Stomach (tissue), 9 donors: Measurements from ENCODE around the gene SKI. TPM values are rescaled to one million over a fixed set of nuclear protein-coding genes. Genes with fewer than 3 reads are reported as not detected.
A peak's percentile ranks its signal among the peaks of the same experiment; 100 is the strongest.
"Not testable (repeated sequence)": the region's sequence is repeated elsewhere in the genome, so short reads cannot be mapped to it uniquely, and the experiment has no call there.

Experiments used
- DNase-seq, 2 donors: peaks; one replicate each; pipeline versions ENCODE4 v3.0.0 to v3.0.0-alpha.2; 2013 to 2019
- H3K27ac ChIP-seq, 5 donors: fragments of 200-600 bp in 4 of 5; sonication (generic) in 4 of 5; one replicate each; pipeline ENCODE4 v1.5.1; 2013 to 2019; ENCODE audit warnings: mild to moderate bottlenecking in 1 of 5, moderate library complexity in 1 of 5
- H3K27me3 ChIP-seq, 3 donors: fragments of 200-600 bp; sonication (generic); one replicate each; pipeline ENCODE4 v1.5.1; 2017 to 2019; ENCODE audit warnings: mixed run types in 1 of 3
- H3K36me3 ChIP-seq, 4 donors: fragments of 200-600 bp; sonication (generic); 1 replicate in 3 of 4; 2 replicates in 1 of 4; pipeline ENCODE4 v1.5.1; 2016 to 2019
- H3K4me1 ChIP-seq, 4 donors: fragments of 200-600 bp; sonication (generic); one replicate each; pipeline ENCODE4 v1.5.1; 2016 to 2019
- H3K4me3 ChIP-seq, 4 donors: fragments of 200-600 bp; sonication (generic) in 3 of 4; one replicate each; pipeline ENCODE4 v1.5.1; 2016 to 2019; ENCODE audit warnings: mild to moderate bottlenecking in 1 of 4
- H3K9me3 ChIP-seq, 4 donors: fragments of 200-600 bp; sonication (generic); one replicate each; pipeline ENCODE4 v1.5.1; 2016 to 2019
- EP300 ChIP-seq: sonication (generic); formaldehyde crosslinking; IDR thresholded peaks from one replicate; pipeline ENCODE4 v1.6.1; 2017; ENCODE audit warnings: antibody characterized with exemption
- POLR2A ChIP-seq, 4 donors: fragments of 450-650 bp; IDR thresholded peaks; one replicate each; pipeline ENCODE4 v1.6.1; 2016; ENCODE audit warnings: antibody characterized with exemption in 4 of 4, control low read depth in 2 of 4, mild to moderate bottlenecking in 1 of 4, moderate library complexity in 1 of 4
- POLR2AphosphoS5 ChIP-seq, 3 donors: sonication (generic); formaldehyde crosslinking; IDR thresholded peaks; one replicate each; pipeline ENCODE4 v1.6.1; 2016; ENCODE audit warnings: antibody characterized with exemption in 3 of 3
- WGBS, 5 donors: extraction: QIAGEN DNeasy Blood & Tissue Kit in 3 of 5; methylation state at CpG; one replicate each; pipeline versions ENCODE4 v1.1.5 to v1.1.7; 2013 to 2018; 5-methylcytosine and 5-hydroxymethylcytosine counted together
- intact Hi-C: fragments of 100-400 bp; cut with DNase I; formaldehyde crosslinking; loops from one replicate; pipeline ENCODE4 v1.15.1; 2023; ENCODE audit warnings: low total_unique reads
- polyA plus RNA-seq, 3 donors: library from polyadenylated mRNA; stranded (reverse); fragments of 200-250 nt; gene quantifications; one replicate each; pipeline ENCODE4 v1.2.3, GENCODE V29; 2013
- total RNA-seq, 5 donors: library from RNA; depleted of rRNA; stranded (reverse); fragments of >200 nt; gene quantifications; one replicate each; pipeline versions ENCODE4 v1.1.0 to v1.2.3, GENCODE V29; 2014 to 2016
- TF ChIP-seq, protein P1 (sequence below), 7 experiments: fragments of 450-650 bp in 4 of 7; fragments of 200-600 bp in 3 of 7; sonication (generic) in 3 of 7; IDR thresholded peaks; one replicate each; pipeline ENCODE4 v1.5.1; 2016 to 2019; ENCODE audit warnings: antibody characterized with exemption in 7 of 7, control low read depth in 2 of 7, mild to moderate bottlenecking in 1 of 7
- donor health status: healthy with polysubstance abuse.
- donor health status: Bipolar disorder and iron deficiency.
- donor health status: healthy.

The SKI gene
- total and polyA plus RNA-seq, 8 donors, result 7.4 to 84.0 (median 21.0) TPM

DNA sequence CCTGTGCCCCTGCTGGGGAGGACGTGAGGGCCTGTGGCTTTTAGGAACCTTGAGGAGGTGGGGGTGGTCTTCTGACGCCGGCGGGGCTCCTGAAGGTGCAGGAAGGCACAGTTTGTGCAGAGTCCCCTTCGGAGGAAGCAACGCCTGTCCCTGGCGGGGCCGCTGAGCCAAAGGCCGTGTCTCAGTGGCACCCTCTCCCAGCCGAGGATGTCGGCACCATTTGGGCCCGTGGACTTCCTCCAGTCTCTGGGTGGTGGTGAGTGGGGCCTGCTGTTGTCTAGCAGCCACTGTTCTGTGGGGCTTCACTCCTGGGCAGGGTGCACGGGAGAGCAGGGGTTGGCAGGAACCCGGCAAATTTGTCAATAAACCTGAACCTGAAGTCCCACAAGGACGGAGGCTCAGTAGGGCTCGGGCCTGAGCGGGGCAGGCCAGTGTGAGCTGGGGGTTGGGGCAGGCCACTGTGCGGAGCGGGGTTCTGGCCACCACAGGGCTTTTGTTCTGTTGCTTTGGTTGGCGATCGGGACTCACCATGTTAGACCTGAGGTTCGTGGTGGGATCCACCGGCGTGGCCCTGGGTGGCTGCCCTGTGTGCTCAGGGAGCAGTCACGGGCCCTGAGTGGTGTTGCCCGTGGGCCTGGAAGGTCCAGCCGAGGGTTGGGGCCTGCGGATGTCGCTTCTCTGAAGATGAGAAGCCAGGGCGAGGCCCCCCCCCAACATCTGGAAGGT lies 64.8 kb downstream of the SKI start:
- intact Hi-C loops, result no loop called here
- H3K27ac ChIP-seq, result peak overlapping the region in 3 of 5 donors; percentile 85 to 91 (median 88)

GRCh38 chr1:2294033-2294724 lies 66.1 kb downstream of the SKI start:
- intact Hi-C loops, result no loop called here
- TF ChIP-seq EP300 (no peak), POLR2AphosphoS5 (IDR thresholded peaks at IDR 0.05) (no peak), POLR2A (IDR thresholded peaks at IDR 0.05) (no peak)
- TF ChIP-seq, protein P1, sequence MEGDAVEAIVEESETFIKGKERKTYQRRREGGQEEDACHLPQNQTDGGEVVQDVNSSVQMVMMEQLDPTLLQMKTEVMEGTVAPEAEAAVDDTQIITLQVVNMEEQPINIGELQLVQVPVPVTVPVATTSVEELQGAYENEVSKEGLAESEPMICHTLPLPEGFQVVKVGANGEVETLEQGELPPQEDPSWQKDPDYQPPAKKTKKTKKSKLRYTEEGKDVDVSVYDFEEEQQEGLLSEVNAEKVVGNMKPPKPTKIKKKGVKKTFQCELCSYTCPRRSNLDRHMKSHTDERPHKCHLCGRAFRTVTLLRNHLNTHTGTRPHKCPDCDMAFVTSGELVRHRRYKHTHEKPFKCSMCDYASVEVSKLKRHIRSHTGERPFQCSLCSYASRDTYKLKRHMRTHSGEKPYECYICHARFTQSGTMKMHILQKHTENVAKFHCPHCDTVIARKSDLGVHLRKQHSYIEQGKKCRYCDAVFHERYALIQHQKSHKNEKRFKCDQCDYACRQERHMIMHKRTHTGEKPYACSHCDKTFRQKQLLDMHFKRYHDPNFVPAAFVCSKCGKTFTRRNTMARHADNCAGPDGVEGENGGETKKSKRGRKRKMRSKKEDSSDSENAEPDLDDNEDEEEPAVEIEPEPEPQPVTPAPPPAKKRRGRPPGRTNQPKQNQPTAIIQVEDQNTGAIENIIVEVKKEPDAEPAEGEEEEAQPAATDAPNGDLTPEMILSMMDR (IDR thresholded peaks at IDR 0.05), result no peak
- peaks cover 43 to 91% (median 80%) of the 10 kb centered on the region in 4 donors for H3K4me1 ChIP-seq
- H3K4me3 ChIP-seq, result no peak overlapping the region
- no peaks in the 10 kb centered on the region for H3K27me3 ChIP-seq
- no peak for DNase-seq
- peaks cover 0 to 4% (median 0%) of the 10 kb centered on the region in 4 donors for H3K36me3 ChIP-seq
- peak overlapping the region in 4 of 5 donors; percentile 3 to 88 (median 54) for H3K27ac ChIP-seq
- H3K9me3 ChIP-seq, result no peaks in the 10 kb centered on the region
- WGBS, 5 donors, result 66 to 85% (median 73%) methylated on average over 13 to 23 of the region's 23 CpGs

More for the DNA sequence above, 64.8 kb downstream of the SKI start:
- 89 to 92% (median 90%) methylated on average over 15 to 30 of the region's 30 CpGs for WGBS, 5 donors
- Histone ChIP-seq H3K27me3 (no peaks in the 10 kb centered on the region), H3K4me1 (peaks cover 49 to 91% (median 80%) of the 10 kb centered on the region in 4 donors), H3K4me3 (no peak overlapping the region), H3K9me3 (no peaks in the 10 kb centered on the region), H3K36me3 (peaks cover 0 to 4% (median 0%) of the 10 kb centered on the region in 4 donors)
- TF ChIP-seq POLR2A (IDR thresholded peaks at IDR 0.05), result peak in 1 of 4 donors; percentile 14
- TF ChIP-seq POLR2AphosphoS5 (IDR thresholded peaks at IDR 0.05), result no peak
- no peak for TF ChIP-seq EP300
- TF ChIP-seq, protein P1 (IDR thresholded peaks at IDR 0.05), result no peak
- DNase-seq, result no peak

DNA sequence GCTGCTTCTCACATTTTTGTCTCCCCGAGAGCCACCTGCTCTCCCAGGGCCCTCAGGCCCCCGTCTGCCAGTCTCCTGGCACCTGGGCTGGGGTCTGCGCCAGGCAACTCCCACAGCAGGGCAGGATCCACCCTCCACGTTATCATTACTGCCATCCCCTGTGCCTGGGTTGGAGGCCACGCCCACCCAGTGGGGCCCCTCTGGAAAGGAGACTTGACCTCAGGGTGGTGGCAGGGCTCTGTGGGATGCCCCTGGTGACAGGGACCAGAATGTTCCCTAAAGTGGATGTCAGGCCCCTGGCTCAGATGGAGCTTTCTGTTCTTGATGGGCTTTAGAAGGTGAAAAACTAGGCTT lies 66.6 kb downstream of the SKI start:
- Histone ChIP-seq H3K27ac (peak overlapping the region in 4 of 5 donors; percentile 3 to 88 (median 54)), H3K36me3 (peaks cover 0 to 4% (median 0%) of the 10 kb centered on the region in 4 donors), H3K9me3 (no peaks in the 10 kb centered on the region), H3K4me3 (no peak overlapping the region), H3K27me3 (no peaks in the 10 kb centered on the region), H3K4me1 (peaks cover 43 to 91% (median 80%) of the 10 kb centered on the region in 4 donors)
- intact Hi-C loops, result no loop called here
- TF ChIP-seq POLR2AphosphoS5 (IDR thresholded peaks at IDR 0.05), result no peak
- no peak for TF ChIP-seq EP300
- TF ChIP-seq, protein P1 (IDR thresholded peaks at IDR 0.05), result no peak
- TF ChIP-seq POLR2A (IDR thresholded peaks at IDR 0.05), result no peak
- WGBS, 5 donors, result 63 to 87% (median 81%) methylated on average over 5 of the region's 5 CpGs
- no peak for DNase-seq

GRCh38 chr1:2295526-2295925 lies 67.4 kb downstream of the SKI start:
- Histone ChIP-seq H3K27ac (no peak overlapping the region), H3K27me3 (no peaks in the 10 kb centered on the region), H3K36me3 (peaks cover 0 to 4% (median 0%) of the 10 kb centered on the region in 4 donors), H3K9me3 (no peaks in the 10 kb centered on the region), H3K4me3 (no peak overlapping the region), H3K4me1 (peaks cover 43 to 91% (median 79%) of the 10 kb centered on the region in 4 donors)
- no peak for DNase-seq
- TF ChIP-seq POLR2A (IDR thresholded peaks at IDR 0.05), result no peak
- no peak for TF ChIP-seq EP300
- TF ChIP-seq POLR2AphosphoS5 (IDR thresholded peaks at IDR 0.05), result no peak
- TF ChIP-seq, protein P1 (IDR thresholded peaks at IDR 0.05), result no peak
- 89 to 93% (median 92%) methylated on average over 13 of the region's 13 CpGs for WGBS, 5 donors
- intact Hi-C loops, result no loop called here

DNA sequence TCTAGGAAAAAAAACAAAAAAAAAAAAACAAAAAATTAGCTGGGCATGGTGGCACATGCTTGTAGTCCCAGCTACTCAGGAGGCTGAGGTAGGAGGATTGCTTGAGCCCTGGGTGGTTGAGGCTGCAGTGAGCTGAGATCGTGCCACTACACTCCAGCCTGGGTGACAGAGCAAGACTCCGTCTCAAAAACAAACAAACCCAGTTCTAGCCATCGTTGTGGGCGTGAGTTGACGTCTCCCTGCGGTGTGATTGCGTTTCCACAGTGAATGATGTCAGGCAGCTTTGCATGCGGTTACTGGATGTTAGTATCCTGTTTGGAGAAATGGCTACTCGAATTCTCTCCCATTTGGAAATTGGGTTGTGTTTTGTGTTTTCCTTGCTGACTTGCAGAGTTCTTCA lies 68.1 kb downstream of the SKI start:
- H3K36me3 ChIP-seq, DNase-seq, H3K27ac ChIP-seq, H3K27me3 ChIP-seq, intact Hi-C loops, H3K4me3 ChIP-seq, H3K9me3 ChIP-seq: not testable (repeated sequence)
- peaks cover 43 to 91% (median 79%) of the 10 kb centered on the region in 4 donors for H3K4me1 ChIP-seq
- 70 to 85% (median 77%) methylated on average over 9 of the region's 9 CpGs for WGBS, 5 donors
